HG03095 (cell line): ENCODE data around the gene PIGL.
"Not testable (repeated sequence)": the region's sequence is repeated elsewhere in the genome, so short reads cannot be mapped to it uniquely, and the experiment has no call there.

Experiments used
- ATAC-seq: cut with Tn5 transposase; IDR thresholded peaks from one replicate; pipeline ENCODE4 v1.9.1; 2021; ENCODE audit warnings: moderate library complexity; ENCODE audit not compliant: unreplicated experiment

The PIGL gene

GRCh38 chr17:16273499-16273898, 56.5 kb downstream of the PIGL start:
- ATAC-seq = no peak

GRCh38 chr17:16273929-16274339, 56.9 kb downstream of the PIGL start:
- no peak for ATAC-seq

DNA sequence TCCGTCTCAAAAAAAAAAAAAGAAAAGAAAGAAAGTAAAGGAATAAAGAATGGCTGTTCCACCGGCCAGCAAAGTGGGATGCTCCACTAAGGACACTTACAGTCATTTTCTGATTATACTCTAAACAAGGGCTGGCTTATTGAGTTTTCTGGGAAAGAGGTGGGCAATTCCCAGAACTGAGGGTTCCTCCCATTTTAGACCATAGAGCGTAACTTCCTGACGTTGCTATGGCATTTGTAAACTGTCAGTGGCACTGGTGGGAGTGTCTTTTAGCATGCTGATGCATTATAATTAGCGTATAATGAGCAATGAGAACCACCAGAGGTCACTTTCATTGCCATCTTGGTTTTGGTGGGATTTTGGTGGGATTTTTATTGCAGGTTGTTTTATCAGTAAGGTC, 58.0 kb downstream of the PIGL start:
- ATAC-seq = no peak

- ATAC-seq = no peak
These were observed 60.2 kb downstream of the PIGL start for GRCh38 chr17:16277163-16277562.

GRCh38 chr17:16281351-16281750, 64.3 kb downstream of the PIGL start:
- no peak for ATAC-seq

DNA sequence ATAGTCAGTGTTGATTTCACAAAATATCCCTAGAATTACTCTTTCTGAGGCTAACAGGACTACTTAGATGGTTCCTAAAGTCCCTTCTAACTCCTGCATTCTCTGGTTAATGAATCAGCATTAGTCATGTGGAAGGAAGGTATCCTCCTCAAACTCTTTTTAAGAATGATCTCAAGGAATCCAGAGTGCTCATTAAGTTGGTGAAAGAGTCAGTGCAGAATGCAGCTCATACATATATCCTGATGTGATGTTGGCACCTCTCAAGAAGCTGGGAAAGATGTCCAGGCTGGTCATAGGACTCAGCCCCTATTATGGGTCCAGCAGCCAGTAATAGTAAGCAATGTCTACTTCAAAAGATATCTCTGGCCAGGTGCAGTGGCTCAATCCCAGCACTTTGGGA, 65.5 kb downstream of the PIGL start:
- no peak for ATAC-seq

DNA sequence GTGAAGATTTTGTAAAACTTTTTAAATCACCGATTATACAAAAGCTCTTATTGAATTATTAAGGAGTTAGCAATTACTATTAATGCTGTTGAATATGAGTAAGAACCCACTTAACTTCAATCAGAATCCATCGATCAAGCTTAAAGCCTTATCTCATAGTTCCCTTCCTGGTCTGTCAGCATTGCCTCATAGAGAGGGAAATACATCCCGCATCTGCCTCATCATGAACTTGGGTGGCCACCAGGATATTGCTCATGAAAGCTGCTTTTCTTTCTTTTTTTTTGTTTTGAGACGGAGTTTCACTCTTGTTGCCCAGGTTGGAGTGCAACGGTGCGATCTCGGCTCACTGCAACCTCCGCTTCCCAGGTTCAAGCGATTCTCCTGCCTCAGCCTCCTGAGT, 66.7 kb downstream of the PIGL start:
- no peak for ATAC-seq

DNA sequence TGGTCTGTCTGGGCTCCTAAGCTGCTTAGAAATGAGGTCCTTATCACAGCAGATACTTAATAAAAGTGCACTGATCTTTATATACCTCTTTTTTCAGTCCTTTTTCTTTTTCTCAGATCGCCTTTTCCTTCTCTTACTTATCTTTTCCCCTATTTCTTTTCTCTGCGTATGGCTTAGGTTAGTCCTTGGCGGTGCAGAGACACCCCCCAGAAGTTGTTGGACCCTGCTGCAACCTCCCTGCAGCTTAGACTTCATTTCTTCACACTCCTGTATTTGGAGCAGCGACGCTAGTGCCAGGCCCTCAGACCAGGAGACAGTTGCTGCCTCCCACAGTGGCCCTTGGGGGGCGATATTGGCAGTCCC, 68.6 kb downstream of the PIGL start:
- no peak for ATAC-seq

- ATAC-seq = peak; percentile 74
These were observed 69.3 kb downstream of the PIGL start for GRCh38 chr17:16286009-16286946.

DNA sequence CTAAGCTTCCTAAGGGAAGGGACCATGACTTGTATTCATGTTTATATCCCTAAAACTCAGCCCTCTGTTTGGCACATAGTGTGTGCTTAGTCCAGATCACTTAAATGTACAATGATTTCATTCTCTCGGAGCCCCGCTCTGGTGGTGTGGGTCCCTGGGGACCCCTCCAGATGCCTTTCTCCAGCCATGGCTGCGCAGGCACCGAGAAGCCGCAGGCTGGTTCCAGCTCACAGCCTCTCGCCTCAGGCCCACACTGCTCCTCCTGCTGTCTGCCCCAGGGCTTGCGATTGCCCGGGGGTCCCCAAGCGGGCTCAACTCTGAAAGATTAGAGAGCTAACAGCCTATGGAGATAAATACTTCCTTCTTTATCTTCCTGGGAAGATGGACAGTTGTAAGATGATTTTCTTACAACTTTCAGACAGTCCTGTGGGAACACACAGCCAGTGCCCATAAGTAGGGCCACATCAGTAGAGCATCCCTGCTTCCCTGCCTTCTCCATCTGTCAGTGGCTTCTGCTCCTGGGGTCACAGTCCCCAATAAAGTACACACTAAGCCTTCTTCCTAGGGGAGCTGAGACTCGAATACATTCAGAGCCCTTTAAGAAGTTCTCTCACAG, 70.0 kb downstream of the PIGL start:
- ATAC-seq = peak; percentile 46

DNA sequence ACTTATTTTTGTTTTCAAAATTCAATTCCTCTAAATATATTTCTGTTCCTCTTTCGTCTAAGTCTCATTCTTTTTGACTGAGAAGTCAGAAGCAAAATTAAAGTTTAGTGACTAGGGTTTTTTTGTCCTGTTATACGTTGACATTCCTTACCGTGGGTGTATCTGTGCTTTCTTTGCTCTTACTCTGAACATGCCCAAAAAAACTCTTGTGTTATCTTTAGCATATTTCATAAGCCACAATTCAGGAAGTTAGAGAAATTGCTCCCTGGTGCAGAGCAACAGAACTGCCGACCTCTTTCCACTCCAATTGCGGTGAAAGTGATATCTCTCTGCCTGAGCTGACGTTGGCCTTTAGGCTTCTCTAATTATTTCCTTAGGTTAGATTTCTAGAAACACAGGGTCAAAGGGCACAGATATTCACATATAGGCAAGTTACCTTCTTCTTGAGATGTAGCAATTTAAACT, 70.6 kb downstream of the PIGL start:
- ATAC-seq = peak; percentile 19

GRCh38 chr17:16288860-16289571, 72.0 kb downstream of the PIGL start:
- no peak for ATAC-seq

DNA sequence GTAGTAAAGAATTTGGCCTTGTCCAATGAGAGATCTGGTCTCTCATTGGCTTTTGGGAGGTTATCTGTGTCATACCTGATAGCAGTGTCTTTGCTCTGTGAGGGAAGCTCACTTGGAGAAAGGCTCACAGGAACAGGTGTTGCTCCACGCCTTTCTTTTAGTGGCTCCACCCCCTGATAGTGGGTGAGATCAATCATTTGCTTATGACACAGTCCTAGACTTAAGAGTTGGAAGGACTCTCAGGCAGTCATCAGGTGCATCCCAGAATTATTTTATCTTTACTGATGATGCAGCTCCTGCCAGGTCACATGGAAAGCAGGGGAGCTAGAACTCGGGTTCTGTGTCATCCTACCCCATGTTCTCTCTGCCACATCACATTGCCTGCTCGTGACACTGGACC, 76.9 kb downstream of the PIGL start:
- no peak for ATAC-seq

- no peak for ATAC-seq
These were observed 77.5 kb downstream of the PIGL start for GRCh38 chr17:16294560-16294959.

DNA sequence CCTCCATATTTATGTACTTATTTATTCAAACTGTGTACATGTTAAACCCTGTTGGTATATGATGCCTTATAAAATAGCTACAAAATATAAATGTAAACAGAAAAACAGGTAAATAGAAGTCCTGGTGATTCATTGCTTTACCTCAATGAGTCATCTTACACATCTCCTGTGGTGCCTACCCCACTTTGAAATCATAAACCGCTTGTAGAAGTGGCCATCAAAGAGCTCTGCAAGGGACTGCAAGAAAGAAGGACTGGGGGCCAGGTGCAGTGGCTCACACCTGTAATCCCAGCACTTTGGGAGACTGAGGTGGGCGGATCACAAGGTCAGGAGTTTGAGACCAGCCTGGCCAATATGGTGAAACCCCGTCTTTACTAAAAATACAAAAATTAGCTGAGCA, 79.1 kb downstream of the PIGL start:
- not testable (repeated sequence) for ATAC-seq

GRCh38 chr17:16297367-16298139, 80.5 kb downstream of the PIGL start:
- no peak for ATAC-seq

- ATAC-seq = no peak
These were observed 81.2 kb downstream of the PIGL start for GRCh38 chr17:16298140-16298662.

- no peak for ATAC-seq
These were observed 83.5 kb downstream of the PIGL start for GRCh38 chr17:16300554-16300953.

DNA sequence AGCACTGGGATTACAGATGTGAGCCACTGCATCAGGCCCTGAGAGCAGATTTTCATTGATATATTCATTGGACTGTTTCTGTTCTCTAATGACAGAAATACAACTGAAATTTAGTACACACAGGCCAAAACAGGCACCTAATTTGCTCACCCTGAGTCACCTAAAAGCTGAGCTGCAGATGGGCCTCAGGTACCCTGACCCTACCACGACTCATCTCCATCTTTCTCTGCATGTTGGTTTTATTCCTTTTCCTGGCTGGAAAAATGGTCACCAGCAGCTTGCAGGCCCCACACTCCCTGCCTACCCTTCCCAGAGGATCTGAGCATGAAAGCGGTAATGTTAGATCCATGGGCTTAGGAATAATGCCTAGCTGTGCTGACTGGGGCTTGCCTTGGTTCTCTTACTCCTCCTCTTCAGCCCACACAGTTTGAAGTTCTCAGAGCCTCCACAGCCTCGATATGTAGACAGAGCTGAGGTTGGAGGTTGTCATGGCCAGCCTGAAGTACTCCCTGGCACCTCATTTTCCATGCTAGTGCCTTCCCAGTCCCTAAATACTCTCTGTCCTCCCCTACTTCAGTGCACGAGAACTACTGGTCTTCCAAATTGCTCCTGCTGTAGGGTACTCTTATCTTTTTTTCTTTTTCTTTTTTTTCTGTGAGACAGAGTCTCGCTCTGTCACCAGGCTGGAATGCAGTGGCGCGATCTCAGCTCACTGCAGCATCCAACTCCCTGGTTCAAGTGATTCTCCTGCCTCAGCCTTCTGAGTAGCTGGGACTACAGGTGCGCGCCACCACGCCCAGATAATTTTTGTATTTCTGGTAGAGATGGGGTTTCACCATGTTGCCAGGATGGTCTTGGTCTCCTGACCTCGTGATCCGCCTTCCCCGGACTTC, 85.2 kb downstream of the PIGL start:
- no peak for ATAC-seq

- ATAC-seq = no peak
These were observed 85.8 kb downstream of the PIGL start for GRCh38 chr17:16302856-16303255.
